HG02798 (cell line): ENCODE measurements around the gene RASL10A.

Experiments used
- ATAC-seq: cut with Tn5 transposase; IDR thresholded peaks from one replicate; pipeline ENCODE4 v1.9.1; 2021; ENCODE audit warnings: mild to moderate bottlenecking; ENCODE audit not compliant: unreplicated experiment, poor library complexity

Gene RASL10A

DNA sequence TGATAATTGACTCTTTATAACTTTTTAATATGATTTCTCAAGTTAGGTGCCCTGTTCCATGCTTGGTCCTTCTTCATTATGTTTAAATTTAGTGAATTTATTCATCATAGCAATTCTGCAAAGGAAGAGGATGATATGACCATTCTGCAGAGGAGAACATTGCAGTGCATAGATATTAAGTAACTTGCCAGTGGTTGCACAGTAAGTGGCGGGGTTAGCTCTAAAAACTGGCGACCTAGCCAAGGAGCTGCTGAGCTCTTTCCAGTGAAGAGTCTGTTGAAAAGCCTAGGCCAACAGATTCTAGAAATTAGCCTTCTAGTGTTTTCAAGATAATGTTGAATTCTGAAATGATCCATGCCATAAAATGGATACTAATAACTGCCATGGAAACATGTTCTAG lies 42.9 kb downstream of the RASL10A start:
- ATAC-seq: no peak

DNA sequence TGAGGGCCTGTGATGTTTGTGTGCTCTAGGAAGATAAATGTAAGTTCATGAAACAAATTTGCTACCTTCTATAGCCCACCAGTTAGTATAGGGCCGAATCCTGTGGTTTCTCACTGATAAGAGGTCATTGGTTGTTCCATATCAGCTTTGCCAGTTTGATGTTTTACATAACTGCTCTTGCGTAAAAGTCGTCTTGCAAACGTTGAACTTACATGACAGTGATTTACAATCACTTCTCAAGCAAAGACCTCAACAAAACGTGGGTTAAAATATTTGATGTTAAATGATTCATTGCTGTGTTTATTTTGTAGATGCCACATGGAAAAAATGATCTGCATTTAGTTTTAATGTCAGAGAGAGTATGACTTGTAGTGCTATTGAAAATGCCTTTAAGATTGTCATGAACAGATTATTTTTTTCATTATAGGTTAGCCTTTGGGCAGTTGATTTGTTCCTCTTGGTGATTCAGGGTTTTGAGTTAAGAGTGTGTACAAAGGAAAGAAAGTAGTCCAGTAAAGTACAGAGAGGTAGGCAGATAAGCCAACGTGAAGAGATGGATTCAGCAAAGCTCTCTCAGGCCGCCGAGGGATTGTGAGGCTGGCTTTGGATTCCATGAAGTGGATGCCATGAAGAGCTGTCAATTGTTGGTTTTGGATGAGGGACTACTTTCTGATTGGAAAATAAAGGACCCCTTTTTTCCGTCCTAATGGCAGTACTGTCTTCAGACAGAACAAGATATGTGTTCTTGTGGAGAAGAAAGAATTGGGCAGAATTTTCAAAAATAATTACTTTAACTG lies 44.8 kb downstream of the RASL10A start:
- ATAC-seq: no peak

- no peak for ATAC-seq
These were observed 45.6 kb downstream of the RASL10A start for GRCh38 chr22:29269731-29270474.

GRCh38 chr22:29269230-29269604 lies 46.3 kb downstream of the RASL10A start:
- no peak for ATAC-seq

- peak; percentile 25 for ATAC-seq
These were observed 46.8 kb downstream of the RASL10A start for GRCh38 chr22:29268511-29269229.

GRCh38 chr22:29267858-29268510 lies 47.5 kb downstream of the RASL10A start, which contains the start of the genes EWSR1 and RHBDD3:
EWSR1 (plus strand) TSS chr22:29268268; CDS start chr22:29268337, 69 bp downstream.
RHBDD3 (minus strand) TSS chr22:29267981; CDS start chr22:29265626, 2,355 bp downstream.
- peak; percentile 83 for ATAC-seq

DNA sequence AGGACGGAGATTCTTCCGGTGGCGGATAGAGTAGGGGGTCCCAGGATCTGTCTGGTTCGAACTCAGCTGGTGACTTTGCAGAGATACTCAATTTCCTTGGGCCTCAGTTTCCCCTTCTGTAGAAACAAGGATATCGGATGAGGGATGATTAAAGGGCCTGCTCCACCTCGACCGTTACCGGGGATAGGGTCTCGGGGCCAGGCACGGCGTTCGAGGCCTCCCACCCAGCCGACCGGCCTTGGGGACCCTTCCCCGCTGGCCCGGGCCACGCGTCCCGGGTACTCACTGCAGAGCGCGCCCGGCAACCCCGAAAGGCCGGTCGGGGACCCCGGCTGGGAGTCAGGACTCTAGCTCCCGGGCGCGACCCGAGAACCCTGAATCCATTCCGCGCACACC lies 48.0 kb downstream of the RASL10A start:
- ATAC-seq: no peak

GRCh38 chr22:29266564-29267461 lies 48.7 kb downstream of the RASL10A start:
- no peak for ATAC-seq

GRCh38 chr22:29265929-29266328 lies 49.6 kb downstream of the RASL10A start:
- ATAC-seq: no peak

GRCh38 chr22:29265305-29265704 lies 50.2 kb downstream of the RASL10A start:
- no peak for ATAC-seq

- ATAC-seq: no peak
These were observed 51.7 kb downstream of the RASL10A start for GRCh38 chr22:29263791-29264276.
